ENCODE results near the gene TNRC18.
"Not testable (repeated sequence)": the region's sequence is repeated elsewhere in the genome, so short reads cannot be mapped to it uniquely, and the experiment has no call there.

The TNRC18 gene

GRCh38 chr7:5349437-5350173 is 74.0 kb downstream of the TNRC18 start:
- no peak for DNase-seq (ENCODE audit: low read depth)

- no peak for DNase-seq (ENCODE audit: low read depth)
These were observed 74.6 kb downstream of the TNRC18 start for GRCh38 chr7:5349005-5349380.

- no peak for DNase-seq (ENCODE audit: low read depth)
These were observed 75.3 kb downstream of the TNRC18 start for GRCh38 chr7:5348134-5349004.

GRCh38 chr7:5345671-5346070 is 78.0 kb downstream of the TNRC18 start:
- no peak for DNase-seq (ENCODE audit: low read depth)

GRCh38 chr7:5345171-5345570 is 78.5 kb downstream of the TNRC18 start:
- DNase-seq (ENCODE audit: low read depth), result no peak

GRCh38 chr7:5344342-5344741 is 79.3 kb downstream of the TNRC18 start:
- no peak for DNase-seq (ENCODE audit: low read depth)

GRCh38 chr7:5343884-5344283 is 79.8 kb downstream of the TNRC18 start:
- no peak for DNase-seq (ENCODE audit: low read depth)

- no peak for DNase-seq (ENCODE audit: low read depth)
These were observed 81.0 kb downstream of the TNRC18 start for GRCh38 chr7:5342631-5343030.

GRCh38 chr7:5339955-5340354 is 83.7 kb downstream of the TNRC18 start:
- no peak for DNase-seq (ENCODE audit: low read depth)

GRCh38 chr7:5337047-5337446 is 86.6 kb downstream of the TNRC18 start:
- no peak for DNase-seq (ENCODE audit: low read depth)

- DNase-seq (ENCODE audit: low read depth), result no peak
These were observed 89.0 kb downstream of the TNRC18 start for GRCh38 chr7:5334671-5335070.

GRCh38 chr7:5333121-5334045 is 90.3 kb downstream of the TNRC18 start:
- DNase-seq (ENCODE audit: low read depth), result no peak

GRCh38 chr7:5332579-5332978 is 91.1 kb downstream of the TNRC18 start:
- no peak for DNase-seq (ENCODE audit: low read depth)

GRCh38 chr7:5330288-5330687 is 93.3 kb downstream of the TNRC18 start:
- DNase-seq (ENCODE audit: low read depth), result no peak

- no peak for DNase-seq (ENCODE audit: low read depth)
These were observed 98.7 kb downstream of the TNRC18 start for GRCh38 chr7:5324961-5325360.

GRCh38 chr7:5323800-5324781 is 99.5 kb downstream of the TNRC18 start:
- DNase-seq (ENCODE audit: low read depth), result not testable (repeated sequence)

- no peak for DNase-seq (ENCODE audit: low read depth)
These were observed 100.8 kb downstream of the TNRC18 start for GRCh38 chr7:5322621-5323410.

- DNase-seq (ENCODE audit: low read depth), result no peak
These were observed 102.7 kb downstream of the TNRC18 start for GRCh38 chr7:5320802-5321396.

GRCh38 chr7:5320391-5320790 is 103.2 kb downstream of the TNRC18 start:
- DNase-seq (ENCODE audit: low read depth), result no peak

GRCh38 chr7:5318613-5319012 is 105.0 kb downstream of the TNRC18 start:
- not testable (repeated sequence) for DNase-seq (ENCODE audit: low read depth)
